HG03095 (cell line): ENCODE results near the gene ZSWIM4.

ENCODE experiments used
- ATAC-seq: cut with Tn5 transposase; IDR thresholded peaks from one replicate; pipeline ENCODE4 v1.9.1; 2021; ENCODE audit warnings: moderate library complexity; ENCODE audit not compliant: unreplicated experiment

Gene ZSWIM4

GRCh38 chr19:13834244-13835069 is 39.2 kb downstream of the ZSWIM4 start:
- no peak for ATAC-seq

DNA sequence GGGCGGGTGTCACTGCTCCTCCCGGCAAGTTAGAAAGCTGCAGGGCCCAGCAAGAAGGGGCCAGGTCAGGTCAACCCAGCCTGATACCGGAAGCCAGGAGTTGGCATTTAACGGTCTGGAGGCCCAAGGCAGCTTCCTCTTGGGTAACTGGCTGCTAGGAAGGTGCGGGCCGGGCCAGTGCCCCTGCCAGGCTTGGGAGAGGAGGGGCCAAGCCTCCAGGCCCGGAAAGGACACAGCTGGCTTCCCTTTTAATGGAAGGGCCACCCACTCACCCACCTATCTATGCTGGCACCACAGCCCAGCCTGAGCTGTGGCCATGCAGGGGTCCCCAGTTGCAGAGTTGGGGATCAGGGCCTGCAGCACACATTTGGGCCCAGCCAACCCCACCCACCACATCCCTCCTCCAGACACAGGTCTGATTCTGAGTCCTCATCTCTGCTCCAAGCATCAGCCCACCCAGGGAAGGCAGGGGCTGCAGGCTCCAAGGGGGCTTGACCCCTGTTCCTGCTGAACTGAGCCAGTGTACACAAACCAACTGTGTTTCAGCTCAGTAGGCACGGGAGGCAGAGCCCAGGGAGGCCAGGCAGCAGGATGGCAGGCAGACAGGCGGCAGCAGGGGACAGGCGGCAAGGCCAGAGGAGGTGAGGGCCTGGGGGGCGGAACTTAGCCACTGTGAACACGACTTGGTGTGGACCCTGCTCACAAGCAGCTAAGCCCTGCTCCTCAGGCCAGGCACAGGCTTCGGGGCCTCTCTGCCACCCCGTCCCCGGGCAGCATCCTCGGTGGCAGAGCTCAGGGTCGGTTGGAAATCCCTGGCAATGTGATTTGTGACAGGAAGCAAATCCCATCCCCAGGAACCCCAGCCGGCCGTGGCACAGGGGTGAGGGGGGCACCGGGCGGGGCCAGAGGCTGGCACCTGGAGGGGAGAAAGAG is 40.8 kb downstream of the ZSWIM4 start:
- ATAC-seq: no peak

GRCh38 chr19:13838435-13839129 is 43.3 kb downstream of the ZSWIM4 start:
- no peak for ATAC-seq

DNA sequence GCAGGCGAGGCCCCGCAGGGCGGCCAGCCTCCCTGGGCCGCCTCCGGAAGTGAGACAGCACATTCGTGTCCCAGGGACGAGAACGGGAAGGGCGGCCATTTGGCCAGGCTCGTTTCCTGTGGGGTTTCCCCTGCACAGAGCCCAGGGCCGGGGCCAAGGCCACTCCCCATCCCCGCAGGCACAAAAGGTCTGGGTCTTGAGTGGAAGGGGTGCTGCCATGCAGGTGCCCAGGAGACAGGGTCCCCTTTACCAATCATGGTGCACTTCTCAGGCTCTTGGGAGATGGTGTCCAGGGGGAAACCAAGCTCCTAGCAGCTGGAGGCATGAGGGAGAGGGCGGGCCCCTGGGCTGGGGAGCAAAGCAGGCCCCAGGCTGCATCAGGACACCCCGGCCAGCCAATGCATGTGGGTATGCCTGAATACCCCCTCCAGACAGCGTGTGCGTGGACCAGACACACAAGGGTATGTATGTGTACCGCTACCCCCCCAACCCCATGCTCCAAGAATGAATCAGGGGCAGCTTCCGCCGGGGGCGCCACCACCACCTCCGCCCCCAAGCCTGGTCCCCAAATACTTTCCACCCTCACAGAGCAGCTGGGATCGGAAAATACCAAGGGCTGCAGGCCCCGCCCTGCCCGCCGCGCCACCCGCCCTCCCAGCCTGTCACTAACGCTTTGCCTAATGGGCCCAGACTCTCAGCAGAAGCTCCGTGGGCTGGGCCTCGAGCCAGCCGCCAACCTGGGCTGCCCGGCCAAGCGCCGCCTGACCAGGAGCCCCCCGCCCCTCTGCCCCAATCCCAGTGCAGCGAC is 44.1 kb downstream of the ZSWIM4 start:
- no peak for ATAC-seq

- no peak for ATAC-seq
These were observed 44.7 kb downstream of the ZSWIM4 start for GRCh38 chr19:13839938-13840304.

DNA sequence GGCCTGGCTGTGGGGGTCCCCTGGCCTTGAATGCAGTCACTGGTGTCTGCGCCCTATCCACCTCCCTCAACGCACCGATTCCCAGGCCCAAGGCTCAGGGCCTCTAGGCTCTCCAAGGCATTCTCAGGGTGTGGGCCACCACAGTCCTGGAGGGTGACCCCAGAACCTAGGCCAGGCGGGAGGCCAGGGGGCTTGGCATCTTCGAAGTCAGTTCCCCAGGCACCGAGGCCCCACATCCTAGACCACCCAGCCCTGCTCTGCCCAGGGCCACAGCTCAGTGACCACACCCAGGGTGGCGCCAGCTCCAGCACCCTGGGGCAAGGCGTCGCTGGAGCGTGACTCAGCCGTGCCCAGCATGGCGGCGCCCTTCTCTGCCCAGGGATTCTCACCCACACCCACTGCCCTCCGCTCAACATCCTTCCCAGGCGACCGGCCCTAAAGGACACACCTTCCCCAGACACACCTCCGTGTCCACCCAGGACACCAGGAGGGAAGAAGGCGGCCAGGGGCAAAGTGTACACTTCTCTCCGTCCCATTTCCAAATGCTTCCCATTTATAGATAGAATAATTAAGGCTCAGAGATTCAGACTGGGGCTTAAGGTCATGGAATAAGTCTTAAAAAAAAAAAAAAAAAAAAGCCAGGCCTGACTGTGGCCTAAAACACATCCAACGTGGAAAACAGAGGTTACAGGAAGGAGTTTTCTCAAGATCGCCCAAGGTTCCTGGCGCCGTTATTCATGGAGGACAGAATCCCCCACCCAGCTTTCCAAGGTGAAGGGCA is 45.3 kb downstream of the ZSWIM4 start:
- ATAC-seq: no peak

- no peak for ATAC-seq
These were observed 46.1 kb downstream of the ZSWIM4 start for GRCh38 chr19:13841086-13841961.

GRCh38 chr19:13841962-13842290 is 46.7 kb downstream of the ZSWIM4 start:
- ATAC-seq: no peak

DNA sequence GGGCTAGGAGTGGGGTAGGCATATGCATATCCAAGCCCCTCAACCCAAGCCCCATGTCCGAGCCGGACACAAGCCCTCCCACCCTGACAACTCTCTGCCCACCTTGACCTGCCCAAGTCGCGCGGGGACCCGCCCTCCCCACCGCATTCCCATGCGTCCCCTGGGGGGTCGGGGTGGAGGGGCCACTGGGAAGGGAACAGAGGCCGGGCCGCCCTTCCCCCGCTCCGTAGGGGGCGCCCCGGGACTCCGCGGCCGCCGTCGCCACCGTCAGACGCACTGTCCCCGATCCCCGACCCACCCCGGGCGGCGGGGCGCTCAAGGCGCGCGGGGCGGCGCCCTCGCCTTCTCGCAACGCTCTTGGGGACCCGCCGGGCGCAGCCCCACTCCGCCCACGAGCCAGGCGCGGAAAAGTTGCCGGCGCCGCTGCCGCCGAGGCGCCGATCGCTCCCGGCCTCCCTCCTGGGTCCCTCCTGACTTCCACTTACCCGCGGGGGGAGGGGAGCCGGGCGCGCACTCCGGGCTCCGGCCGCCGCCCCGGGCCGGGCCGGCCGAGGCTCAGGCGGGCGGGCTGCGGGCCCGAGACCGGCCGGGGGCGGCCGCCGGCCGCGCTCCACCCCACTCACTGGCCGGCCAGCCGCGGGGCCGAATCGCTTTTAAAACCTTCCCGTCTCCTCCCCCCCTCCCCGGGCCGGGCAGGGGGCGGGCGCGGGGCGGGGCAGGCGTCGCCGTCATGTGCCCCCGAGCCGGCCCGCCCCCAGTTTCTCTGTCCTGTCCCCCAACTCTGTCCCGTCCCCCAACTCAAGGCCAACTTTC is 47.3 kb downstream of the ZSWIM4 start:
- no peak for ATAC-seq

DNA sequence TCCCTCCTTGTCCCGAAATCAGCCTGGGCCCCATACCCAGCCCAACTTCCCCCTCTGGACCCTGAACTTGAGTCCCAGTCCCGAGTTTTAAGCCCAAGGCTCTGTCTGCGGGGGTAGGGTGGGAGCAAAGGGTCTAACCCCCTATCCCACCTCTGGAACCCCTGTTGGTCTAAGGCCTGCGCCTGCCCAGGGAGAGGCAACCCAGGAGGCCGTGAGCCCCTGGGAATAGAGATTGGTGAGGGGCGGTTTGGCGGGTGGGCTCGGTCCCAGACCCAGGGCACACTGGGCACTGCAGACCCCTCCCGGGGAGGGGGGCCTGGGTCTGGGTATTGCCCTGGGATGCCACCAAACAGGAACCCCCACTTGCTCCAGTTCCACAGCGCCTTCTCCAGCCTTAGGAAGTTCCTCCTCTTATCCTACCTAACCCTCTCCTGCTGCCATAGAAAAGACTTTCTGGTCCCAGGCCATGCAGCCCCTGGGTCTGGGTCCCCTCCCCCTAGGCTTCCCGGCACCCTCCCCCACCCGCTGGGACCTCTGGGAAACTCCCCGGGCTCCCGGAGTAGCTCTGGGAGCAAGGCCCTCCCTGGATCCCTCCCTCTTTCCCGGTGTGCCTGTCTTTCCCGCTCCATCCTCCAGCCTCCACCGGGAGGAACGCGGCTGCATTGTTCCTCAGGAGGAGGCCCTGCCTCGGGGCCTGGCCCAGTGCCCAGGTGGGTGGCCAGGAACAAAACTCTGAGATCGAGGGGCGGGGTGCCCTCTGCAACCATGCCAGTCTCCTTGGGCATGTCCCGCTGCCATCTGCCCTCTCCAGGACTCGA is 48.1 kb downstream of the ZSWIM4 start:
- no peak for ATAC-seq

DNA sequence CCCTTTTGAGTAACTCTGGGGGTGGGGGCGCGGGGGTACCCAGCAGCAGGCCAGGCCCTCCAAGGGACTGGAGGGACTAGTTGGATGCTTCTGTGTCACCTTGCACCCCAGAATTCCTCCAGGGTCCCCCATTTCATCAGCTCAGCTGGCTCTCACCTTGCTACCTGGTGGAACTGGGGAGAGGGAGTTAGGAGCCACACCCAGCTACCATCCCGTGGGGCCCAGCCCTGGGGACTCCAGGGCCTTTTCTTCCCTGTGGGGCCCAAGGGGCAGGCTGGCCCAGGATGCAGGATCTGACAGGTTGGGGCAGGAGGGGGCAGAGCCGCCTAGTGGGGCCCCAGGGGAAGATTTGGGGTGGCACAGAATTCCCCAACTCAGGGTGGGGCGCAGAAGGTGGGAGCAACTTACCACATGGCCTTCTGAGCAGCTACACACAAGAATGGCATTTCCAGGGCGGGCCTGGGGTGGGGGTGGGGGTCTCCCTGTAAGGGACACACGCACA is 48.9 kb downstream of the ZSWIM4 start:
- no peak for ATAC-seq

DNA sequence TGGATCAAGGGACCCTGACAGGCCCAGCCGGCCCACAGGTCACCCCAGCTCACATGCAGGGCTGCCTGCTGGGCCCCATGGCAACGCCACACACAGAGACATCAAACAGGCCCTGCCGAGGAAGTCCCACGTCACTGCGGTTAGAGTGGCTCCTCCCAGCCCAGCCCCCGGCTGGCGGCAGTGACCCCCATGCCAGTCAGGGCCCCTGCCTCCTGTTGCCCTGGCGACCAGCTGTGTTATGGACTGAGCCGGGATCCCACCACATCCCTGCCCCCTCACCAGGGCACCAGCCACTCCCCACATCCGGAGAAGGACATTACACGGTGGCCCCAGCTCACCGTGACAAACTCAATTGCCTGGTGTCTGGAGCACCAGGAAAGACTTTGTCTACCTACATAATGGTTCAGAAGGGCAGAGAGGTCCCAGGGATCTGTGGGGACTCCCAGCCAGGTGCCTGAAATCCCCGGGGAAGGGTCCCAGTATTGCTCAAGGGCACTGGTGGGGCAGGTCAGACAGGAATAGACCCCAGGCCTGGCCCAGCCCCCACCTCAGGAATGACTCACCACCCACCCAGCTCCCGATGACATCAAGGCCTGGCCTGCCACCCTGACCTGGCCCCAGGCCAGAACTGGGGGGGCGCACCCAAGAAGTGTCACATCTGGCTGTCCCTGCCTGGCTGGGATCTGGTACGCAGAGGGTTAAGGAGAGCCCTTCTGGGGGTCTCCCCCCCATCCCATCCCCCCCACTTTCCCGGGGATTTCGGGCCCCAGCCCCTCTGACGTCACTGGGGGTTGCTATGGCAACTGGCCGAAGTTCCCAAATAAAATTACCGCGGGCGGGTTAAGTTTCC is 51.5 kb downstream of the ZSWIM4 start:
- ATAC-seq: peak; percentile 43

DNA sequence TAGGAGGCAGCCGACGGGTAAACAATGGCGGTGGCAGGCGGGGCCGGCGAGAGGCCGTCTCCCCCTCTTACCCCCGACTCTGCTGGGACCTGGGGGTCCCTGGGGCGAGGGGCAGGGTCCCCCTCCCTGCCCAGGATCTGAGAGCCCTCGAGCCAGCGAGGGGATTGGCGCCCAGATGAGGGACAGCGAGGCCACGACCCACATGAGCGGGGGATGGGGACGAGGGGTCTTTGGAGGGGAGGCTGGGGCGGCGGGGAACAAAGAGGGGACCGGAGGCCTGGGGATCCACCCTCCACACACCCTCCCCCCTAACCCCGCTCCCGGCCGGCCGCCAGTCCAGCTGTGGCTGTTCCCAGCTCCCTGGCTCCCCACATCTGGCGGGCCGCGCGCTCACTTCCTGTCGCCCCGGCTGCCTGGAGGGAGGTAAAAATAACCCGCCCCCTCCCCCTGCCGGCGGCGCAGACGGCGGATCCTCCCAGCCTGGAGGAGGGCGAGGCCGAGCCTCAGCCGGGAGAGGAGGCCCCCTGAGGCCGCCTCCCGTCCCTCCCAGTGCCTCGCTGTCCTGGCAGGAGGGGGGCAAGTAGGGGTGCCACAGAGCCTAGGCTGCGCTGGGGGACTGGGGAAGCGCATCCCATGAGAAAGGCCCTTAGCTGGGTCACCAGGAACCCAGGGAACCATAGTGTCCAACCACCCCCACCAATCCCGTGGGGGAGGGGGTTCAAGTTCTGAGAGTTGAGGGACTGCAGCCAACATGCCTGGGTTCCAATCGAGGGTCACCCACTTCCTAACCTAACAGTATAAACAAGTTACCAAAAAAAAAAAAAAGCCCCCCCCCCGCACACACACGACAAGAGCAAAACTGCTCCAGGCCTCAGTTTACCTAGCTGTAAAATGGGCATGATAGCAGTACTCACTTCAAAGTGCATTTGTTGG is 52.4 kb downstream of the ZSWIM4 start:
- no peak for ATAC-seq

- no peak for ATAC-seq
These were observed 53.1 kb downstream of the ZSWIM4 start for GRCh38 chr19:13848340-13848677.
